DMS53 treated with DMSO at 0.1 percent for 48 hours (cell line): ENCODE data around the gene ECE2.

Source experiments
- DNase-seq: peaks from one replicate; lab custom pipeline; 2025; ENCODE audit not compliant: unreplicated experiment; lab: John Stamatoyannopoulos, UW

ECE2 gene

GRCh38 chr3:184275961-184276910, at the start of gene ECE2:
TSS of gene ECE2 (plus strand) at chr3:184276022. CDS start at chr3:184276154, 132 bp downstream.
- DNase-seq, result no peak

GRCh38 chr3:184227481-184227935, 48.3 kb upstream of the ECE2 start:
- peak; percentile 15 for DNase-seq

- no peak for DNase-seq
Measured at GRCh38 chr3:184228376-184229137, 47.3 kb upstream of the ECE2 start.

GRCh38 chr3:184229394-184230080, 46.3 kb upstream of the ECE2 start, which contains the start of gene VWA5B2:
TSS of gene VWA5B2 (plus strand) at chr3:184229585. CDS start at chr3:184230529, 944 bp downstream.
- DNase-seq, result peak; percentile 63

GRCh38 chr3:184230081-184230602, 45.7 kb upstream of the ECE2 start:
- DNase-seq, result peak; percentile 37

GRCh38 chr3:184230603-184231528, 45.0 kb upstream of the ECE2 start:
- peak; percentile 38 for DNase-seq

- no peak for DNase-seq
Measured at GRCh38 chr3:184231671-184232070, 44.2 kb upstream of the ECE2 start.

GRCh38 chr3:184233127-184233843, 42.5 kb upstream of the ECE2 start:
- no peak for DNase-seq

- peak; percentile 27 for DNase-seq
Measured at GRCh38 chr3:184234224-184234623, 41.6 kb upstream of the ECE2 start.

GRCh38 chr3:184234671-184235380, 41.0 kb upstream of the ECE2 start:
- DNase-seq, result no peak

- DNase-seq, result no peak
Measured at GRCh38 chr3:184235381-184236032, 40.3 kb upstream of the ECE2 start.

GRCh38 chr3:184236033-184236410, 39.8 kb upstream of the ECE2 start:
- no peak for DNase-seq

GRCh38 chr3:184236636-184237035, 39.2 kb upstream of the ECE2 start:
- no peak for DNase-seq

- DNase-seq, result no peak
Measured at GRCh38 chr3:184237211-184237610, 38.6 kb upstream of the ECE2 start.

- DNase-seq, result no peak
Measured at GRCh38 chr3:184237807-184238206, 38.0 kb upstream of the ECE2 start.

GRCh38 chr3:184238246-184238818, 37.5 kb upstream of the ECE2 start:
- DNase-seq, result no peak

- DNase-seq, result no peak
Measured at GRCh38 chr3:184239221-184239620, 36.6 kb upstream of the ECE2 start.

GRCh38 chr3:184239708-184240107, 36.1 kb upstream of the ECE2 start:
- no peak for DNase-seq
